ENCODE data around the gene CLASRP. TPM values are rescaled to one million over a fixed set of nuclear protein-coding genes. Genes with fewer than 3 reads are reported as not detected.

The CLASRP gene, protein sequence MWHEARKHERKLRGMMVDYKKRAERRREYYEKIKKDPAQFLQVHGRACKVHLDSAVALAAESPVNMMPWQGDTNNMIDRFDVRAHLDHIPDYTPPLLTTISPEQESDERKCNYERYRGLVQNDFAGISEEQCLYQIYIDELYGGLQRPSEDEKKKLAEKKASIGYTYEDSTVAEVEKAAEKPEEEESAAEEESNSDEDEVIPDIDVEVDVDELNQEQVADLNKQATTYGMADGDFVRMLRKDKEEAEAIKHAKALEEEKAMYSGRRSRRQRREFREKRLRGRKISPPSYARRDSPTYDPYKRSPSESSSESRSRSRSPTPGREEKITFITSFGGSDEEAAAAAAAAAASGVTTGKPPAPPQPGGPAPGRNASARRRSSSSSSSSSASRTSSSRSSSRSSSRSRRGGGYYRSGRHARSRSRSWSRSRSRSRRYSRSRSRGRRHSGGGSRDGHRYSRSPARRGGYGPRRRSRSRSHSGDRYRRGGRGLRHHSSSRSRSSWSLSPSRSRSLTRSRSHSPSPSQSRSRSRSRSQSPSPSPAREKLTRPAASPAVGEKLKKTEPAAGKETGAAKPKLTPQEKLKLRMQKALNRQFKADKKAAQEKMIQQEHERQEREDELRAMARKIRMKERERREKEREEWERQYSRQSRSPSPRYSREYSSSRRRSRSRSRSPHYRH
- total RNA-seq (2021; ENCODE audit: unreplicated experiment): 79.9 TPM
- polyA plus RNA-seq (2012): 55.4 and 58.1 TPM in 2 replicates
- Bru-seq, nascent RNA: percentile 76 among the genes with signal in this experiment
- BruChase-seq, experiment 1, labeled RNA remaining after a 6-hour chase: percentile 81 among the genes with signal in this experiment
- BruChase-seq, experiment 2, labeled RNA remaining after a 2-hour chase: percentile 77 among the genes with signal in this experiment
- long read RNA-seq, partial matches to known transcripts: 24 of 46 reads
- long read RNA-seq, other reads (novel, unspliced or antisense): 17 of 46 reads

DNA sequence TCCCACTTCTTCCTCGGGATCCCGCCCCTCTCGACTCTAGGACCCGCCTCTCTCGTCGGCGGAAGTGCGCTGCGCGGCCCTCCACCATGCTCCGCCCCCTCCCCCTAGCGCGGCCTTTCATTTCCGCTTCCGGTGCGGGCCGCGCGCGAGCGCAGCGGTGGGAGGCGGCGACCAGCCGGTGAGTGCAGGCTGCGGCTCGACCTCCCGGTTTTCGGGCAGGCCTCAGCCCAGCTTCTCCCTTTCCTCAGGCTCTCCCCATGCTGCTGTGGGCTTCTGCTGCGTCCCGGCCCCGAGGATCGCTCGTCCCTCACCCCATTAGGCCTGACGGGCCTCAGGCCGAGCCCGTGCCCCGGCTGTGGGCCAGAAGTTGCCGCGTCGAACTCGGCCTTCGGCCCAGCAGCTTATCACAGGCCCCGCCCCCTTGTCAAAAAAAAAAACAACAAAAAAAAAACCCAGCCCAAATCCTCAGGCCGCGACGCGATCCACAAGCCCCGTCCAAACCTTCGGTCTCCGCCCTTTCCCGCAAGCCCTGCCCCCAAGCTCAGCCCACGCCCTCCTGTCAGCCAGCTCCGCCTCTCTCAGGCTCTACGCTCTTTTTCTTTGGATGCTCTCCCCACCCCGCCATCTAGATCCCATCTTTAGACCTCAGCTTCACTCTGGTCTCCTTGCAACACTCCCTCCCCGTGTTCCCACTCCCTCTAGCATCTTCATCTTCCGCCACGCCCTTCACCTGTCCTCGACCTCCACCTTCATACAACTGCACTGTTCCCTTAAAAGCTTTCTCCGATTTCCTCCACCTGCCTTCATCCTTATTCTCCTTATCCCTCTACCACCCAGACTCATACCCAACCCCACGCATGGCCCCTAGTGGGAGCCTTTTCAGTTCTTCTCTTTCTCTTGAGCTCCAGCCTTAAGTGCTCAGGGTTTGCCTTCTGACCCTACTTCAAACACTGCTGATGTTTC is at the start of gene CLASRP:
TSS of gene CLASRP (plus strand) at position 115 of the 963 bp plus-strand sequence. CDS start 1,168 bp downstream, outside the sequence.
- peaks cover 7 to 9% of the 10 kb centered on the region in 2 experiments for H3K4me1 ChIP-seq (ENCODE audit: control insufficient read depth in 1 of 2, insufficient read depth in 2 of 2, low read length in 2 of 2)
- POLR2A ChIA-PET: interaction anchor here (0.8 to 1.6 kb wide), 7 partner anchors 10 to 149 kb away, joined by 3 to 6 read pairs (median 3); no protein-coding TSS in a partner anchor
- no peaks in the 10 kb centered on the region for H3K9me3 ChIP-seq (ENCODE audit: control insufficient read depth in 1 of 2, insufficient read depth in 1 of 2, low read depth in 1 of 2, low read length in 2 of 2)
- peak within 1 kb of the TSS; percentile 94 for H3K4me2 ChIP-seq (ENCODE audit: low read length)
- H3K79me2 ChIP-seq (ENCODE audit: insufficient read depth, low read length): peaks cover 51% of the 10 kb centered on the region
- peaks cover 15% of the 10 kb centered on the region; the same call in 1 of the 2 replicates for H4K20me1 ChIP-seq (ENCODE audit: insufficient read depth)
- H3K9me2 ChIP-seq (ENCODE audit: insufficient read depth): no peaks in the 10 kb centered on the region
- peaks cover 21 to 23% of the 10 kb centered on the region in 2 experiments for H3K36me3 ChIP-seq (ENCODE audit: control insufficient read depth in 1 of 2, insufficient read depth in 2 of 2, low read length in 2 of 2)
- BruUV-seq (replicated peaks): no TSS peak
- H2AFZ ChIP-seq (ENCODE audit: low read depth, low read length, poor library complexity, severe bottlenecking): no peak within 1 kb of the TSS
- RAD21 ChIA-PET (ENCODE audit: low non-redundant PET in 1 of 2, low total read pairs in 2 of 2, uncharacterized antibody in 2 of 2, unreplicated experiment in 2 of 2): interaction anchor here (0.6 to 0.7 kb wide), 3 partner anchors 10 to 53 kb away, joined by 3 read pairs; no protein-coding TSS in a partner anchor
- H3K4me3 ChIP-seq (replicated peaks in 1 of 2; ENCODE audit: low read depth in 1 of 2, low read length in 2 of 2): peak within 1 kb of the TSS; percentile 94 to 95
- H3K9ac ChIP-seq (ENCODE audit: low read length): peak within 1 kb of the TSS; percentile 90
- intact Hi-C loops (cut with micrococcal nuclease): no loop called here
- peak within 1 kb of the TSS; percentile 89 for H3K27ac ChIP-seq (ENCODE audit: low read depth, low read length)
- no peaks in the 10 kb centered on the region for H3K27me3 ChIP-seq (ENCODE audit: insufficient read depth, low read length)
- DNase-seq (ENCODE audit: low read depth, low spot score) (peak; percentile 71), ATAC-seq (peak; percentile 96)
- CTCF ChIA-PET: interaction anchor here (1.9 kb wide), 1 partner anchor 20 kb away, joined by 18 read pairs; no protein-coding TSS in a partner anchor
- TF ChIP-seq ZNF274 (IDR thresholded peaks at IDR 0.05; ENCODE audit: low read depth, low read length) (no peak), SP1 (IDR thresholded peaks at IDR 0.05; ENCODE audit: low read depth) (peak; percentile 53), EZH2 (IDR thresholded peaks at IDR 0.05) (no peak), POLR2A (IDR thresholded peaks at IDR 0.05; ENCODE audit: borderline replicate concordance, extremely low read depth, insufficient read depth, insufficient read length) (peak; percentile 77), FOSL1 (IDR thresholded peaks at IDR 0.05; ENCODE audit: low read depth) (no peak), JUND (IDR thresholded peaks at IDR 0.05) (no peak), SIN3A (IDR thresholded peaks at IDR 0.05; ENCODE audit: low read depth) (no peak), EZH2phosphoT487 (IDR thresholded peaks at IDR 0.05; ENCODE audit: borderline replicate concordance) (no peak), CBX3 (IDR thresholded peaks at IDR 0.05; ENCODE audit: low read depth) (no peak), ZFX (IDR thresholded peaks at IDR 0.05) (peak; percentile 94), ELF1 (IDR thresholded peaks at IDR 0.05; ENCODE audit: borderline replicate concordance, low read depth) (no peak), POLR2AphosphoS5 (IDR thresholded peaks at IDR 0.05; ENCODE audit: low read depth, low read length) (peak; percentile 85), RAD21 (IDR thresholded peaks at IDR 0.05; ENCODE audit: low read depth) (no peak), CEBPB (IDR thresholded peaks at IDR 0.05; ENCODE audit: low read depth) (no peak), SRF (IDR thresholded peaks at IDR 0.05; ENCODE audit: low read depth) (no peak)
- TF ChIP-seq, protein P1, sequence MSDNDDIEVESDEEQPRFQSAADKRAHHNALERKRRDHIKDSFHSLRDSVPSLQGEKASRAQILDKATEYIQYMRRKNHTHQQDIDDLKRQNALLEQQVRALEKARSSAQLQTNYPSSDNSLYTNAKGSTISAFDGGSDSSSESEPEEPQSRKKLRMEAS (IDR thresholded peaks at IDR 0.05): peak; percentile 68
- TF ChIP-seq, protein P2, sequence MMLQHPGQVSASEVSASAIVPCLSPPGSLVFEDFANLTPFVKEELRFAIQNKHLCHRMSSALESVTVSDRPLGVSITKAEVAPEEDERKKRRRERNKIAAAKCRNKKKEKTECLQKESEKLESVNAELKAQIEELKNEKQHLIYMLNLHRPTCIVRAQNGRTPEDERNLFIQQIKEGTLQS (IDR thresholded peaks at IDR 0.05): no peak
- TF ChIP-seq, protein P3, sequence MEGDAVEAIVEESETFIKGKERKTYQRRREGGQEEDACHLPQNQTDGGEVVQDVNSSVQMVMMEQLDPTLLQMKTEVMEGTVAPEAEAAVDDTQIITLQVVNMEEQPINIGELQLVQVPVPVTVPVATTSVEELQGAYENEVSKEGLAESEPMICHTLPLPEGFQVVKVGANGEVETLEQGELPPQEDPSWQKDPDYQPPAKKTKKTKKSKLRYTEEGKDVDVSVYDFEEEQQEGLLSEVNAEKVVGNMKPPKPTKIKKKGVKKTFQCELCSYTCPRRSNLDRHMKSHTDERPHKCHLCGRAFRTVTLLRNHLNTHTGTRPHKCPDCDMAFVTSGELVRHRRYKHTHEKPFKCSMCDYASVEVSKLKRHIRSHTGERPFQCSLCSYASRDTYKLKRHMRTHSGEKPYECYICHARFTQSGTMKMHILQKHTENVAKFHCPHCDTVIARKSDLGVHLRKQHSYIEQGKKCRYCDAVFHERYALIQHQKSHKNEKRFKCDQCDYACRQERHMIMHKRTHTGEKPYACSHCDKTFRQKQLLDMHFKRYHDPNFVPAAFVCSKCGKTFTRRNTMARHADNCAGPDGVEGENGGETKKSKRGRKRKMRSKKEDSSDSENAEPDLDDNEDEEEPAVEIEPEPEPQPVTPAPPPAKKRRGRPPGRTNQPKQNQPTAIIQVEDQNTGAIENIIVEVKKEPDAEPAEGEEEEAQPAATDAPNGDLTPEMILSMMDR (IDR thresholded peaks at IDR 0.05 in 2 of 3, conservative IDR thresholded peaks at IDR 0.05 in 1 of 3; ENCODE audit: borderline replicate concordance in 1 of 3, insufficient read depth in 1 of 3, low read depth in 2 of 3, low read length in 2 of 3): no peak
- TF ChIP-seq, protein P4, sequence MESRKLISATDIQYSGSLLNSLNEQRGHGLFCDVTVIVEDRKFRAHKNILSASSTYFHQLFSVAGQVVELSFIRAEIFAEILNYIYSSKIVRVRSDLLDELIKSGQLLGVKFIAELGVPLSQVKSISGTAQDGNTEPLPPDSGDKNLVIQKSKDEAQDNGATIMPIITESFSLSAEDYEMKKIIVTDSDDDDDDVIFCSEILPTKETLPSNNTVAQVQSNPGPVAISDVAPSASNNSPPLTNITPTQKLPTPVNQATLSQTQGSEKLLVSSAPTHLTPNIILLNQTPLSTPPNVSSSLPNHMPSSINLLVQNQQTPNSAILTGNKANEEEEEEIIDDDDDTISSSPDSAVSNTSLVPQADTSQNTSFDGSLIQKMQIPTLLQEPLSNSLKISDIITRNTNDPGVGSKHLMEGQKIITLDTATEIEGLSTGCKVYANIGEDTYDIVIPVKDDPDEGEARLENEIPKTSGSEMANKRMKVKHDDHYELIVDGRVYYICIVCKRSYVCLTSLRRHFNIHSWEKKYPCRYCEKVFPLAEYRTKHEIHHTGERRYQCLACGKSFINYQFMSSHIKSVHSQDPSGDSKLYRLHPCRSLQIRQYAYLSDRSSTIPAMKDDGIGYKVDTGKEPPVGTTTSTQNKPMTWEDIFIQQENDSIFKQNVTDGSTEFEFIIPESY (IDR thresholded peaks at IDR 0.05; ENCODE audit: extremely low read depth, insufficient replicate concordance, low read length): no peak

Data from HCT116 (cell line).